ENCODE data around the gene GPANK1.

The GPANK1 gene

GRCh38 chr6:31631209-31631608, 33.6 kb downstream of the GPANK1 start:
- Histone ChIP-seq H3K18ac (ENCODE audit: low read length) (no peak overlapping the region), H3K79me2 (ENCODE audit: control insufficient read depth, insufficient read depth, low read length, poor library complexity) (no peaks in the 10 kb centered on the region), H2BK120ac (ENCODE audit: insufficient read depth, low read length, poor library complexity) (no peak overlapping the region), H3K23ac (ENCODE audit: low read length) (no peak overlapping the region), H2AK5ac (ENCODE audit: low read length) (no peak overlapping the region), H4K91ac (ENCODE audit: low read depth, low read length) (no peak overlapping the region), H4K8ac (ENCODE audit: low read depth, low read length) (no peak overlapping the region), H3K27ac (ENCODE audit: low read depth, low read length) (no peak overlapping the region), H3K4me2 (ENCODE audit: low read length) (no peak overlapping the region), H2AFZ (ENCODE audit: insufficient read depth, low read length, poor library complexity) (no peak overlapping the region), H3K79me1 (ENCODE audit: low read length) (no peaks in the 10 kb centered on the region), H3K36me3 (ENCODE audit: control insufficient read depth in 1 of 2, insufficient read depth in 2 of 2, low read length in 2 of 2) (peaks cover 92 to 98% of the 10 kb centered on the region in 2 experiments), H3K9ac (ENCODE audit: low read length) (no peak overlapping the region), H2BK5ac (ENCODE audit: low read depth, low read length, poor library complexity) (no peak overlapping the region), H3K4ac (ENCODE audit: low read depth, low read length) (no peak overlapping the region), H2BK12ac (ENCODE audit: low read length) (no peak overlapping the region), H3K4me3 (ENCODE audit: low read depth, low read length) (no peak overlapping the region), H3K9me3 (ENCODE audit: insufficient read depth, low read depth, low read length) (no peaks in the 10 kb centered on the region), H3K14ac (ENCODE audit: low read length) (no peak overlapping the region), H3K4me1 (ENCODE audit: control insufficient read depth in 1 of 2, insufficient read depth in 2 of 2, low read length in 2 of 2) (no peaks in the 10 kb centered on the region), H4K12ac (ENCODE audit: low read depth, low read length) (no peak overlapping the region), H3K27me3 (ENCODE audit: insufficient read depth, low read length) (no peaks in the 10 kb centered on the region)
- no peak for DNase-seq
- WGBS (ENCODE audit: extremely low coverage, insufficient coverage, insufficient read length): no CpG with 5 or more reads among the region's 16 CpGs

GRCh38 chr6:31630177-31630934, 34.4 kb downstream of the GPANK1 start:
- Histone ChIP-seq H3K4ac (ENCODE audit: low read depth, low read length) (no peak overlapping the region), H3K14ac (ENCODE audit: low read length) (no peak overlapping the region), H3K4me3 (ENCODE audit: low read depth, low read length) (no peak overlapping the region), H3K4me2 (ENCODE audit: low read length) (no peak overlapping the region), H2BK5ac (ENCODE audit: low read depth, low read length, poor library complexity) (no peak overlapping the region), H3K27me3 (ENCODE audit: insufficient read depth, low read length) (no peaks in the 10 kb centered on the region), H3K27ac (ENCODE audit: low read depth, low read length) (no peak overlapping the region), H3K4me1 (ENCODE audit: control insufficient read depth in 1 of 2, insufficient read depth in 2 of 2, low read length in 2 of 2) (no peaks in the 10 kb centered on the region), H3K79me1 (ENCODE audit: low read length) (no peaks in the 10 kb centered on the region), H3K9ac (ENCODE audit: low read length) (no peak overlapping the region), H4K12ac (ENCODE audit: low read depth, low read length) (no peak overlapping the region), H3K23ac (ENCODE audit: low read length) (no peak overlapping the region), H4K91ac (ENCODE audit: low read depth, low read length) (no peak overlapping the region), H2AFZ (ENCODE audit: insufficient read depth, low read length, poor library complexity) (no peak overlapping the region), H3K9me3 (ENCODE audit: insufficient read depth, low read depth, low read length) (no peaks in the 10 kb centered on the region), H3K36me3 (ENCODE audit: control insufficient read depth in 1 of 2, insufficient read depth in 2 of 2, low read length in 2 of 2) (peaks cover 93 to 98% of the 10 kb centered on the region in 2 experiments), H3K18ac (ENCODE audit: low read length) (no peak overlapping the region), H2BK120ac (ENCODE audit: insufficient read depth, low read length, poor library complexity) (no peak overlapping the region), H3K79me2 (ENCODE audit: control insufficient read depth, insufficient read depth, low read length, poor library complexity) (no peaks in the 10 kb centered on the region), H4K8ac (ENCODE audit: low read depth, low read length) (no peak overlapping the region), H2AK5ac (ENCODE audit: low read length) (no peak overlapping the region), H2BK12ac (ENCODE audit: low read length) (no peak overlapping the region)
- no CpG with 5 or more reads among the region's 25 CpGs for WGBS (ENCODE audit: extremely low coverage, insufficient coverage, insufficient read length)
- no peak for DNase-seq

GRCh38 chr6:31629014-31629413, 35.8 kb downstream of the GPANK1 start:
- Histone ChIP-seq H3K9ac (ENCODE audit: low read length) (no peak overlapping the region), H2BK5ac (ENCODE audit: low read depth, low read length, poor library complexity) (no peak overlapping the region), H3K9me3 (ENCODE audit: insufficient read depth, low read depth, low read length) (no peaks in the 10 kb centered on the region), H3K4ac (ENCODE audit: low read depth, low read length) (no peak overlapping the region), H3K14ac (ENCODE audit: low read length) (no peak overlapping the region), H2BK12ac (ENCODE audit: low read length) (no peak overlapping the region), H3K36me3 (ENCODE audit: control insufficient read depth in 1 of 2, insufficient read depth in 2 of 2, low read length in 2 of 2) (peaks cover 93 to 98% of the 10 kb centered on the region in 2 experiments), H3K4me2 (ENCODE audit: low read length) (no peak overlapping the region), H3K79me2 (ENCODE audit: control insufficient read depth, insufficient read depth, low read length, poor library complexity) (no peaks in the 10 kb centered on the region), H3K18ac (ENCODE audit: low read length) (no peak overlapping the region), H3K23ac (ENCODE audit: low read length) (no peak overlapping the region), H3K4me3 (ENCODE audit: low read depth, low read length) (no peak overlapping the region), H4K8ac (ENCODE audit: low read depth, low read length) (no peak overlapping the region), H2BK120ac (ENCODE audit: insufficient read depth, low read length, poor library complexity) (no peak overlapping the region), H3K4me1 (ENCODE audit: control insufficient read depth in 1 of 2, insufficient read depth in 2 of 2, low read length in 2 of 2) (no peaks in the 10 kb centered on the region), H2AK5ac (ENCODE audit: low read length) (no peak overlapping the region), H2AFZ (ENCODE audit: insufficient read depth, low read length, poor library complexity) (no peak overlapping the region), H3K27me3 (ENCODE audit: insufficient read depth, low read length) (no peaks in the 10 kb centered on the region), H4K91ac (ENCODE audit: low read depth, low read length) (no peak overlapping the region), H4K12ac (ENCODE audit: low read depth, low read length) (no peak overlapping the region), H3K27ac (ENCODE audit: low read depth, low read length) (no peak overlapping the region), H3K79me1 (ENCODE audit: low read length) (no peaks in the 10 kb centered on the region)
- DNase-seq: no peak
- WGBS (ENCODE audit: extremely low coverage, insufficient coverage, insufficient read length): no CpG with 5 or more reads among the region's 7 CpGs

GRCh38 chr6:31627690-31628287, 37.0 kb downstream of the GPANK1 start:
- peaks cover 0 to under 1% of the 10 kb centered on the region in 2 experiments for H3K4me1 ChIP-seq (ENCODE audit: control insufficient read depth in 1 of 2, insufficient read depth in 2 of 2, low read length in 2 of 2)
- WGBS (ENCODE audit: extremely low coverage, insufficient coverage, insufficient read length): no CpG with 5 or more reads among the region's 19 CpGs
- no peak overlapping the region for H4K8ac ChIP-seq (ENCODE audit: low read depth, low read length)
- H3K27me3 ChIP-seq (ENCODE audit: insufficient read depth, low read length): no peaks in the 10 kb centered on the region
- no peak overlapping the region for H2BK12ac ChIP-seq (ENCODE audit: low read length)
- H4K91ac ChIP-seq (ENCODE audit: low read depth, low read length): no peak overlapping the region
- no peak overlapping the region for H2BK5ac ChIP-seq (ENCODE audit: low read depth, low read length, poor library complexity)
- H2BK120ac ChIP-seq (ENCODE audit: insufficient read depth, low read length, poor library complexity): no peak overlapping the region
- H3K18ac ChIP-seq (ENCODE audit: low read length): no peak overlapping the region
- H3K4ac ChIP-seq (ENCODE audit: low read depth, low read length): no peak overlapping the region
- H3K23ac ChIP-seq (ENCODE audit: low read length): no peak overlapping the region
- H3K79me2 ChIP-seq (ENCODE audit: control insufficient read depth, insufficient read depth, low read length, poor library complexity): peaks cover 2% of the 10 kb centered on the region
- no peak overlapping the region for H3K9ac ChIP-seq (ENCODE audit: low read length)
- H3K36me3 ChIP-seq (ENCODE audit: control insufficient read depth in 1 of 2, insufficient read depth in 2 of 2, low read length in 2 of 2): peaks cover 91 to 95% of the 10 kb centered on the region in 2 experiments
- H3K4me3 ChIP-seq (ENCODE audit: low read depth, low read length): no peak overlapping the region
- no peak overlapping the region for H4K12ac ChIP-seq (ENCODE audit: low read depth, low read length)
- no peak overlapping the region for H3K27ac ChIP-seq (ENCODE audit: low read depth, low read length)
- H3K9me3 ChIP-seq (ENCODE audit: insufficient read depth, low read depth, low read length): no peaks in the 10 kb centered on the region
- no peak for DNase-seq
- H2AFZ ChIP-seq (ENCODE audit: insufficient read depth, low read length, poor library complexity): no peak overlapping the region
- H3K14ac ChIP-seq (ENCODE audit: low read length): no peak overlapping the region
- H3K4me2 ChIP-seq (ENCODE audit: low read length): no peak overlapping the region
- H2AK5ac ChIP-seq (ENCODE audit: low read length): no peak overlapping the region
- no peaks in the 10 kb centered on the region for H3K79me1 ChIP-seq (ENCODE audit: low read length)

All from trophoblast cell (in vitro differentiated cells and primary cell).